ENCODE measurements around the gene GRM7.

GRM7 gene

DNA sequence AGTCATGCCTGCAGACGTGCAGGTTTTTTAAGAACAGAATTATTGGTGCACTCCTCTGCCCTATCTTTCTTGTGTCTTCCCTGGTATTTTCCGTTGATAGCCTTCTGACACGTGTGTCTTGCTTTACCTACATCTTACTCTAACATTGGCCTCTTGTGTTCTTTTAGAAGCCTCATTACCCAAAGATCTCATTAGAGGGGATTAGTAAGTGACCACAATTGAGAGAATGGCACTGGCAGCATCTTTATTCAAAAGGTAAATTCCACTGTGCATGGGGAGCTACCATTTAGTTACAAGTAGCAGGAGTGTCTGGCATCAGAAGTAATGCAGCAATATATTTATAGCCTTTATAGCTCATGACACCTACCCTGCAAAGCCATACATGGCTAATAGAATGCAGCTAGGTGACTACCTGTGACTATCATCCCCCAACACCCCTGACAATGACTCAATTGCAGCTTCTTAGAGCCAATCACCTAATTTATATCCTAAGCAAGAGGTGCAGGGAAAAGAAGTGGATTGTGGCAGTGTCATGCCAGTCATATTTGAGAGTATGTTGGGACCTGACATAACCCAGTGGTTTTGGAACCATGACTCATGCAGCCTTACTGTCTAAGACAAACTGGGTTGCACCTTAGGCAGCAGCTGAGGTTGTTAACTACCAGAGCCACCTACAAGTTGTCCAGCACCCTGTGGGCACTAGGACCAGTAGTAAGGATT, 164.8 kb downstream of the GRM7 start:
- TF ChIP-seq GATA2 (IDR thresholded peaks at IDR 0.05; ENCODE audit: low read depth, low read length) (no peak), GATA3 (IDR thresholded peaks at IDR 0.05; ENCODE audit: low read depth, low read length) (no peak)

DNA sequence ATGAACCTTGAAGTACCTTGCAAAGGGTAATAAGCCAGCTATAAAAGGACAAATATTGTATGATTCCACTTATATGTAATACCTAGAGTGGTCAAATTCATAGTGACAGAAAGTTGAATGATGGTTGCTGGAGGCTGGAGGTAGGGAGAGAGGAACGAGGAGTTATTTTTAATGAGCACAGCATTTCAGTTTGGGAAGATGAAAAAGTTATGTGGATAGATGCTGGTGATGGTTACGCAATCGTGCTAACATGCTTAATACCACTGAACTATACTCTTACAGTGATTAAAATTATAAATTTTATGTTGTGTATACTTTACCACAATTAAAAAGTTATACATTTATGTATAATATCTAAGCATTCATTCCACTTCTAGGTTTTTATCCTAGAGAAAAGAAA, 168.6 kb downstream of the GRM7 start:
- TF ChIP-seq GATA3 (IDR thresholded peaks at IDR 0.05; ENCODE audit: low read depth, low read length) = no peak
- TF ChIP-seq GATA2 (IDR thresholded peaks at IDR 0.05; ENCODE audit: low read depth, low read length) = no peak

DNA sequence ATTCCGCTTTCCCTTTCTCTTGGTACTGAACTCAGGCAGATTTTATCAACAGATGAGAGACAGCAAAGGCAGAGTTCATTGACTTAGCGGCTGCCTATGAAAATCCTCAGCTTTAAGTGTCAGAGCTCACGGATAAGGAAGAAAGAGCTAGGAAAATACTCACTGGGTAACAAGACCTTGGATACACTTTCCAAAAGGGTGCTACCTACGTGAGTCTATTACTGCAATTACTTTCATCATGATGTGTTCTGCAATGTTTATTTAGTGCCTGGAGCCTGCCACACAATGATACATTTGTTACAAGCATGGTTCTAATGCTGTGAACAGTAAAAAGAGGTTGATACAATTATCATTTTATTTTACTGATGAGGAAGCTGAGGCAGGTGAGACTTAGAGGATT, 177.5 kb downstream of the GRM7 start:
- TF ChIP-seq GATA3 (IDR thresholded peaks at IDR 0.05; ENCODE audit: low read depth, low read length) = no peak
- TF ChIP-seq GATA2 (IDR thresholded peaks at IDR 0.05; ENCODE audit: low read depth, low read length) = no peak

DNA sequence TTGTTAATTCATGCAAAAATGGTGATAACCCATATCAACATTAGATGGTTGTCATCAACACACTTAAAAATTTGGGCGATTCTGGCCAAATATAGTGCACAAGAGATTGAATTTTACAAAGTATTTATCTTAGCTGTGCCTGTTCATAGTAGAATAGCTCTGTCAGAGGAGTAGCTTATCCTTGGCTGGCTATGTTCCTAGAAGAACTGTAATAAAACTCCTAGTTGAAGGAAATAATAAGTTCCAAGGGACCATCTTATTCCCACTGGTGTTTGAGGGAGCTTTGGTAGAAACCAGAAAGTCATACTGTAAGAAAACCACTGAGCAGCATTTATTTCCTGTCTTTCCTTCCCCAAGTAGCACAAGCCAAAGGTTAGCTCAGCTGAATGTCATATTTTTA, 201.8 kb downstream of the GRM7 start:
- TF ChIP-seq GATA3 (IDR thresholded peaks at IDR 0.05; ENCODE audit: low read depth, low read length) = no peak
- TF ChIP-seq GATA2 (IDR thresholded peaks at IDR 0.05; ENCODE audit: low read depth, low read length) = no peak

DNA sequence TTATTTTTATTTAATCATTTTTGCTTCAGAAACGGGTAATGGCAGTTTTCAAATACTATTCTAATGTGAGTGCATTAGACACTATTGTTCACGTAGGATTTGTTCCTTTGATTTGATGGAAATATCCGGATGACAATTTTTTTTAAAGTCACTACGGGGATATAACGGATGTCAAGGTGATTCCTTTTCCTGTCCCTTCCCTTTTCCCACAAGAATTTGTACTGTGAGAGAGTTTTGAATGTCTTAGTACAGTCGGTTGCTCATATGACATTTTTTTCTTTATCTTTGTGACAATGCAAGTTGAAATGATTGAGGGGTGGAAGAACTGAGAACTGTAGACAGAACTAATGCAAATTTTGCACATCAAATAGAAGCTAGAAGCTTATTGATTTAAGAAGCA, 209.5 kb downstream of the GRM7 start:
- TF ChIP-seq GATA3 (IDR thresholded peaks at IDR 0.05; ENCODE audit: low read depth, low read length) = no peak

DNA sequence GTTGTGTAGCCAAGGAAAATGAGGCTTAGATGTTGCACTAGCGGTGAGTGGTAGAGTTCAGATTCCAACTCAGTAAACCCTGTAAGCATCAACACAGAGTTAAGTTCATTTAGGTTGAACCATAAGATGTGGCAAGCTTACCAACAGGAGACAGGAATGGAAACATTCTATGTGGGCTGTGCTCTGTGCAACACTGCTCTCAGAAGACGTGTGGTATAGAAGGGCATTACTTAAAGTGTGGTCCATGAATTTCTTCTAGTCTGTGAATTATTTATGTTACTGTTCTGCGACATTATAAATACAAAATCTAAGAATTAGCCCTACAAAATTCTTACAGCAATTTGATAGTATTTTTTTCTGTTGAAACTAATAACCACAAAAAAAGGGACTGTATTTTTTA, 213.3 kb downstream of the GRM7 start:
- TF ChIP-seq GATA3 (IDR thresholded peaks at IDR 0.05; ENCODE audit: low read depth, low read length) = no peak
- no peak for TF ChIP-seq GATA2 (IDR thresholded peaks at IDR 0.05; ENCODE audit: low read depth, low read length)

DNA sequence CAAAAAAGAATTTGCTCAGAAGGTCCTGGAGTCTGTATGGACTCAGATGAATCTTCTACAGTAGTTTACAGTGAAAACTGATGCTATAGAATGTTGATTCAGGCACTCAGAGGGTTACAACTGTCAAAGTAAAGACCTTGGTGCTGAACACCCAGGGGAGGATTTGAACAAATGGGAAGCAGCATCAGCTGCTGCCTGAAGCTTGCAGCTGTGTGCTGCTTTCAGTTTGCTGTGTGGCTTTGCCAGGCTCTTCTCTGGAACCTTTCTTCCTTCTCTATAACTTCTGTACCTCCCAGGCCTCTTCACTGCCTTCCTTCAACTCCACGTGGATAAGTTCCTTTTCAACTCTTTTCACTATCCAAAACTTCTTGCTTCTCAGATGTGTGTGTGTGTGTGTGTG, 214.2 kb downstream of the GRM7 start:
- TF ChIP-seq GATA2 (IDR thresholded peaks at IDR 0.05; ENCODE audit: low read depth, low read length) = no peak
- no peak for TF ChIP-seq GATA3 (IDR thresholded peaks at IDR 0.05; ENCODE audit: low read depth, low read length)

DNA sequence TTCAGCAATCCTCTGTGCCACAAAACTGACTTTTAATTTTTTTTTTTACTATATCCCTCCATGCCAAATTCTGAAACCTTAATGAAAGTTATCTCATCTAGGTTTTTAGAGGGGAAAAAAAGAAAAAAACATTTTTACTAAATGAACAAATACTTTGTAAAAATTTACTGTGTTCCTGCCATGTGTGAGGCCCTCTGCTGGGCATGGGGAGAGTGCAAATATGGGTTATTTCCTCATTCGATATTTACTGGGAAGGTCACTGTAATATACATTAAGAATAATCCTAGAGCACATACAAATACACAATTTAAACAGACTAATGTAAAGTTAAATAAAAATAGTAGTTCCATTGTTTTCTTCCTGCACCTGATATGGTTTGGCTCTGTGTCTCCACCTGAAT, 215.0 kb downstream of the GRM7 start:
- TF ChIP-seq GATA3 (IDR thresholded peaks at IDR 0.05; ENCODE audit: low read depth, low read length) (no peak), GATA2 (IDR thresholded peaks at IDR 0.05; ENCODE audit: low read depth, low read length) (no peak)

DNA sequence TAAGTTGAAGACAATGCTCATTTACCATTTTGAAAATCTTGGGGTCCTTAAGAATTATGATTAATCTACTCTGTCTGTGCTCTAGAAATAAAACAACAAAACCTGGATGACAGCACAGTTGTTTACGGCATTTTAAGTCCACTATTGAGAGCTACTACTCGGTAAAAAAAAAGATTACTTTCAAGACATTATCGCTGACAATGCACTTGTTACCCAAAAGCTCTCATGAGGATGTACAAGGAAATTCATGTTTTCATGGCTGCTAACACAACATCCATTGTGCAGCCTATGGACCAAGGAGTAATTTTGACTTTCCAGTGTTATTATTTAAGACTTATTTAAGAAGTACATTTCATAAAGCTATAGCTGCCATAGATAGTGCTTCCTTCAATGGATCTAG, 221.3 kb downstream of the GRM7 start:
- TF ChIP-seq GATA2 (IDR thresholded peaks at IDR 0.05; ENCODE audit: low read depth, low read length) = no peak
- no peak for TF ChIP-seq GATA3 (IDR thresholded peaks at IDR 0.05; ENCODE audit: low read depth, low read length)

DNA sequence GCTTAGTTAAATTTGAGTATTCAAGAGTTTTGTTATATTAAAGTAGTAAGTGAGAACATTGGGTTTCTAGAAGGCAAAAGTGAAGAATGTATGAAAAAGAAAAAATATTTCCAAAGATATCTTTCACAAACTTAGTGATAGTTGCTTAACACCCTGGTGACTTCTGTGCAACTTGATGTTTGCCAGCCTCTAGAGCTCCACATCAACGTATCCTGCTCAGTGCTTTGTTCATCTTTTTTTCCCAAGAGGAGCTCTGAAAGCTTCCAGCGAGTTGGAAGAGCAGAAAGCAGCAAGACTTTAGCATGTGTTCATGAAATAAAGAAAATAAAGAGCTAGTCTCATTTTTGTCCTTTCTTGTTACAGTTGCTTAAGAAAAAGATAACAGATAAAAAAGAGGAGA, 225.5 kb downstream of the GRM7 start:
- TF ChIP-seq GATA2 (IDR thresholded peaks at IDR 0.05; ENCODE audit: low read depth, low read length) = no peak
- no peak for TF ChIP-seq GATA3 (IDR thresholded peaks at IDR 0.05; ENCODE audit: low read depth, low read length)

DNA sequence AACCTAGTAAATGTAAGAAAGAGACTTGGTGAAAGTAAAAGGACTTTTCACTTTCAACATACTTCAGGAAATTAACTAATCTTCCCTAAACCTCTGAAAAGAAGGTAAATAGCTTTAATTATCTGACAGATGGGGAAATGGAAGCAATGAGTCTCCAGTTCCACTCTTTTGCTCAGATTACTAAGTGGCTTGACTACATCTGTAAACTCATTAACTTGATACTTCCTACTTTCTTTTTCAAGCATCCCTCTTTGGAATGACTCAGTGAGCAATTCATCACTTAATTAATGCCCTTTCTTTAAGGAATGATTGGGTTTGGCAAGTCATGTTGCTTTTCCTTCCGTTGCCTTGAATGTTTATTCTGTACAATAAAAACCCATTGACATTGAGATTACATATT, 234.2 kb downstream of the GRM7 start:
- no peak for TF ChIP-seq GATA3 (IDR thresholded peaks at IDR 0.05; ENCODE audit: low read depth, low read length)
- TF ChIP-seq GATA2 (IDR thresholded peaks at IDR 0.05; ENCODE audit: low read depth, low read length) = no peak

DNA sequence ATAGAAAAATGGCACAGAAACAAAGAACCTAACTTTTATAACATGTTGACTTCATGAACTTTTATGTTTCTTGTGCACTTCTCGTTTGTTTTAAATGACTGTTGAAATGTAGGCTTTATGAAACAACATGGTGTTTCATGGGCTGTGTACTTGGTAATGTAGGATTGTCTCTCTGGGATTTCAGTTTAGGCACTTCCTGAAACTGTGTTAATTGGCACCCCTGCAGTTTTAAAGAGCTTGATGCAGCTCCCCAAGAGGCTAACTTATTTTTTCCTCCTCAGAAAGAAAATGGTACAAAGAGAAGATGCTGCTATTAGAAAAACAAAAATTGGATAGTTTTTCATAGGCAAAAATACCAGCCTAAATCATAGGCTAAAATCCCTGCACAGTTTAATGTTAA, 239.2 kb downstream of the GRM7 start:
- no peak for TF ChIP-seq GATA3 (IDR thresholded peaks at IDR 0.05; ENCODE audit: low read depth, low read length)

DNA sequence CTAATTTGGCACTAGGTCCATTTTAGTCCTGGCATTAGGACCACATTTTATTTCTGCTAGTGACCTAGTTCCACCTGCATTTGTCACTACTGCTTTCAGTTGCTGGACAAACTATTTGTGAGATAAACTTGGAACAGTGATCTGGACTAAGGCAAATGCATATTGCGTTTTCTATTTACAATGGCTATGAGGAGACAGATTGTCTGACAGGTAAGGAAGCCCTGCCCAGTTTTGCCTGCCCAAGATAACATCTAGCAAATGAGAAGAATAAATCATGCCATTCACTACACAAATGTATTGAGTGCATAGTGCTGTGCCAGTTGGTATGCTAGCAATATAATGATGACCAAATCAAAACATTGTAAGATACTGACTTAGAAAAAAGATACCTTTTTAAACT, 245.7 kb downstream of the GRM7 start:
- TF ChIP-seq GATA2 (IDR thresholded peaks at IDR 0.05; ENCODE audit: low read depth, low read length) = no peak
- TF ChIP-seq GATA3 (IDR thresholded peaks at IDR 0.05; ENCODE audit: low read depth, low read length) = no peak

DNA sequence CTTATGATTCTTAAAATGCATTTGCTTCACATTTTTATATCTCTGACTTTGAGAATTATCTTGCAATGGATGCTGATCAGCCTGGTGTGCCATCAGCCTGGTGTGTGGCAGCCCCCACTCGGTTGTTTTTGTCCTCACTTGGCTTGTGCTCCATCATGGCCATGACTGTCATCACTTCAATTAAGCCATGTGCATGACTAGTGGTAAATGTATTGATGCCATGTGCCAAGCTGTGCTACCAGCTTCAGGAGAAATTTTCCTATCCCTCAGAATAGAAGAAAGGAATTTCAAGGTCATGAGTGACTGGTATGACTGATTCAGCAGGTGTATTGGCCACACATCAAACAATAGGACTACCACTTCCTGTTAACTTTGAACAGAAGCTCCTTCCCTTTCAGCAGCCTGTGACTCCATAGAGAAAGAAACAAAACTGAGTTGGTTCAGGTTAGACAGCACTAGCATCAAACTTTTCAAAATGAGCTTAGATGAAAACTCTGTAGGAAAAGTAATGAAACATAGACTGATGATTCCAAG, 251.7 kb downstream of the GRM7 start:
- no peak for TF ChIP-seq GATA2 (IDR thresholded peaks at IDR 0.05; ENCODE audit: low read depth, low read length)
- TF ChIP-seq GATA3 (IDR thresholded peaks at IDR 0.05; ENCODE audit: low read depth, low read length) = no peak

DNA sequence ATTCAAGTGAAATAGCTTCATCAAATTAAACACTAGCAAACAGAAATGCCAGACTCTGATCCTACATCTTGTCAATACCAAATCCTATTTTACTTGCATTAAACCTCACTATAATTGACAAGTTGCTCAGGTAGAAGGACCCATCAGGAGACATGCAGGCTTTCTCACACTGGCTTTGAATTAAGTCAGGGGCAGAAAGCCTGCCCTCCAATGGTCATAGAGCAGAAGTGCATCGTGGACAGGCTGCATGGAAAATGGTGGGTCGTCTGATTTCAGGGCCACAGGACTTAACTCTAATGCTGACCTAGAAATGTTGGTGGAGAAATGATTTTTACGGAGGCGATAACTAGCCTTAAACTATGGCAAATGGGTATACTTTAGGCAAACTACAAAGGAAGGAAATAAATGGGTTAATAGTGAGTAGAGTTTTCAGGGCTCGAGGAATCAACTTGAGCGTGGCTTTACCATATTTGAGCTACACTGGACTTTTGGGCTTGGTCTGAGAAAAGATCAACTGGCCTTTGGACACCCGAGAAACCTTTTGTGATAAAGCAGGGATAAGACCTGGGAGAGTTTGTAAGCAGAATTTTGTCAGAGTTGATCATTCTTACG, 283.9 kb downstream of the GRM7 start:
- TF ChIP-seq GATA3 (IDR thresholded peaks at IDR 0.05; ENCODE audit: low read depth, low read length) = no peak
- TF ChIP-seq GATA2 (IDR thresholded peaks at IDR 0.05; ENCODE audit: low read depth, low read length) = no peak

All from SH-SY5Y (cell line).